ENCODE results near the gene ZNF888.
"Not testable (repeated sequence)": the region's sequence is repeated elsewhere in the genome, so short reads cannot be mapped to it uniquely, and the experiment has no call there.

Gene ZNF888

GRCh38 chr19:52868031-52868430 is 55.2 kb downstream of the ZNF888 start:
- DNase-seq, result not testable (repeated sequence)

DNA sequence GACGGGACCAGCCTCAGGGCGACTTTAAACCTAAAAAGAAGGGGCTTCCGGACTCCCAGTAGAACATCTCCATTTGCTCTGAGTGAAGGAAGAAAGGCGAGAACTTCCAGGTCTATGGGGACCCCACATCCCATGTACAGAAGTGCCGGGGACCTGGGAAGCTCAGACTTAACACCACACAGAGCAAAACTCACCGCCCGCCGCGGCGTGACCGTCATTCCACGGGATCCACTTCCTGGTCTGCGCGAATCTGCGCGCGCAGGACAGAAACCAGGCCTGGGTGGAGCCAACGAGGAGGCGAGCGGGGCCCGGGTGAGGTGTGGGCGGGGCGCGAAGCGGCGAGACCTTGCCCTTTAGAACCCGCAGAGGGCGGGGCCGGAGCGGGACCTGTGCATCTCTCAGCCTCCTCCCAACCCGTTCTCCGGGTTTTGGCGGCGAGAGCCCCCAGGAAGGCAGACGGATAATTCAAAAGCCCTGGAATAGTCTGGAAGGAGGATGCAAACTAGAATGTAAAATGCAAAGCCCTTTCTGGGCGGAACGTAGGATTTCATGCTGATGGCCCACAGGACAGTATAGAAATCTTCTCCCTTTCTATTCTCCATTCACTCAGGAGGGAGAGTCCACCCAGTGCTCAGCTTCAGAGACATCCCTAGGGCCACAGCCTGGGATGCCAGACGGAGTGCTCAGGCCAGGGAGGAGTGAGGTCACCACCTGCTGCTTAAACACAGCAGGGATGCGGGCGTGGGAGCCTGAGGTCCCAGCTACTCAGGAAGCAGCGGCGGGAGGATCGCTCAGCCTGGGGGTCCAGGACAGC is 65.6 kb downstream of the ZNF888 start, which contains the start of gene ZNF468:
TSS of gene ZNF468 (minus strand) at position 242 of the 814 bp plus-strand sequence. CDS start 3,347 bp downstream, outside the sequence.
- DNase-seq, result peak; percentile 45 to 74 (median 54)

- DNase-seq, result not testable (repeated sequence)
Observed at GRCh38 chr19:52856540-52857377, 66.5 kb downstream of the ZNF888 start.

Measured in T-helper 1 cell (primary cell).